GM19328 (cell line): ENCODE results near the gene TAS2R13.

Source experiments
- ATAC-seq: cut with Tn5 transposase; IDR thresholded peaks from one replicate; pipeline ENCODE4 v1.9.1; 2021; ENCODE audit warnings: mild to moderate bottlenecking, moderate library complexity; ENCODE audit not compliant: unreplicated experiment

TAS2R13 gene

GRCh38 chr12:10873378-10873777 is 36.0 kb downstream of the TAS2R13 start:
- ATAC-seq: no peak

DNA sequence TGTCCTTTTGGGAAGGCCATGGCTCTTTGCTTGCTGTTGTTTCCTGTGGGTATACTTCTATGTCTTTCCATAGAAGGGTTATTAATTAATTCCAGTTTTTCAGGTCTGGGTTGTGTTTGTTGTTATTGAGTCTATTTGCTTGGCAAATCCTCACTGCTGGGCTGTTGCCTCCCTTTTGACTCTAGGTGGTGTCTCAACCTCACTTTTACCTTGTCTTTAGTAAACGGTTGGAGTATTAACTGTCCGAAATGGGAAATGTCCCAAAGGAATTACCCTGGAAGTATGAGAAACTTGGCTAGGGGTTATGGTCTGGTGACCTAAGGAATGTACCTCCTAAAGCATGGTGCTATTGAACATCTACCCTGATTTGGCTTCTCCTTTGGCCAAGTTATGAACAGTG is 42.0 kb downstream of the TAS2R13 start:
- ATAC-seq: no peak

DNA sequence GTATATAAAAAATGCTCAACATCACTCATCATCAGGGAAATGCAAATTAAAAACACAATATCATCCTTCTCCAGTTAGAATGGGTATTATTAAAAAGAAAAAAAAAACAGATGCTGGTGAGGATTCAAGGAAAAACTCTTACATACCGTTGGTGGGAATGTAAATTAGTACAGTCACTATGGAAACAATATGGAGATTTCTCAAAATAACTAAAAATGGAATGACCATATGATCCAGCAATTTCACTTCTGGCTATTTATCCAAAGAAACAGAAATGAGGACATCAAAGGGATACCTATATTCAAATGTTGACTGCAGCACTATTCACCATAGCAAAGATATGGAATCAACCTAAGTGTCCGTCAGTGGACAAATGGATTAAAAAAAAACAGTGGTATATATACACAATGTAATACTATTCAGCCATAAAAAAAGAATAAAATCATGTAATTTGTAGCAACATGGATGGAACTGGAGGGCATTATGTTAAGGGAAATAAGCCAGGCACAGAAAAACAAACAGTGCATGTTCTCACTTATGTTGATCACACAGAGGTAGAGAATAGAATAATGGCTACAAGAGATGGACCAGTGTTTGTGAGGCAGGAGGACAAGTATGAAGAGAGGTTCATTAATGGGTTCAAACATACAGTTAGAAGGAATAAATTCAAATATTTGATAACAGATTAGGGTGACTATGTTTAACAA is 45.7 kb downstream of the TAS2R13 start:
- no peak for ATAC-seq

GRCh38 chr12:10861366-10861765 is 48.0 kb downstream of the TAS2R13 start:
- no peak for ATAC-seq
